ENCODE data around the gene ELOA.

ELOA gene

DNA sequence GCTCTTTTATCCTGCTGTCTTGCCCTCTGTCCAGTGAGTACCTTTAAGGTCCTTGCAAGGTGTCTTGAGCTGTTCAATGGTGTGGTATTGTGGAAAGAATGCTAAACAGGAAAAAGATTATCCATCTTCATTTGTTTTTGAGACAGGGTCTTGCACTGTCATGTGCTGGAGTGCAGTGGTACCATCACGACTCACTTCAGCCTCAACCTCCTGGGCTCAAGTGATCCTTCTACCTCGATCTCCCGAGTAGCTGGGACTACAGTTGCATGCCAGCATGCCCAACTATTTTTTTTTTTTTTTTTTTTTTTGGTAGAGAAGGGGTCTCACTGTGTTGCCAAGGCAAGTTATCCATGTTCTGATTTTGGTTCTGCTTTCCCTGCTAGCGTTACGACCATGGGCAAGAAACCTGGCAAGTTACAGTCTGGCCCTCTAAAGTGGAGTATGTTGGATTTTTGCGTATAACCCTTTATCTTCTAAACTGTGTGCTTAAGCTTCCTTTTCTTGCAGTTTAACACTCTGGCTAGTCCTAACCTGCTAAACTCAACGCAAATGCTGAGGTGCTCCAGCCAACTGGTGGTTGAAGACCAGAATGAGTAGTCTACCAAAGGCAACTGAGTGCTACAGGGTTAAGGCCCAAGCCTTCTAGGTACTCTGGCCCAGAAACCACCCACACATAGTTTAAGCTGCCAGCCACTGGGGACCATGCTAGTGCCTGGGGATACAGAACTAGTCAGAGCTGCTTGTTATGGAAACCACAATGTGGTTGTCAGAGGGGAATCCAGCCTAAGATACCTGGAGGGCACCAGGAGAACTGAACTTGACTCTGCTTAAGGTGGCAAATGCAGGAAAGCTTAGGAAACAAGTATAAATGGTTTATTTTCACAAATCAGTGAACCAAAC lies 43.7 kb upstream of the ELOA start:
- DNase-seq (ENCODE audit: low spot score): no peak
- TF ChIP-seq, protein P1, sequence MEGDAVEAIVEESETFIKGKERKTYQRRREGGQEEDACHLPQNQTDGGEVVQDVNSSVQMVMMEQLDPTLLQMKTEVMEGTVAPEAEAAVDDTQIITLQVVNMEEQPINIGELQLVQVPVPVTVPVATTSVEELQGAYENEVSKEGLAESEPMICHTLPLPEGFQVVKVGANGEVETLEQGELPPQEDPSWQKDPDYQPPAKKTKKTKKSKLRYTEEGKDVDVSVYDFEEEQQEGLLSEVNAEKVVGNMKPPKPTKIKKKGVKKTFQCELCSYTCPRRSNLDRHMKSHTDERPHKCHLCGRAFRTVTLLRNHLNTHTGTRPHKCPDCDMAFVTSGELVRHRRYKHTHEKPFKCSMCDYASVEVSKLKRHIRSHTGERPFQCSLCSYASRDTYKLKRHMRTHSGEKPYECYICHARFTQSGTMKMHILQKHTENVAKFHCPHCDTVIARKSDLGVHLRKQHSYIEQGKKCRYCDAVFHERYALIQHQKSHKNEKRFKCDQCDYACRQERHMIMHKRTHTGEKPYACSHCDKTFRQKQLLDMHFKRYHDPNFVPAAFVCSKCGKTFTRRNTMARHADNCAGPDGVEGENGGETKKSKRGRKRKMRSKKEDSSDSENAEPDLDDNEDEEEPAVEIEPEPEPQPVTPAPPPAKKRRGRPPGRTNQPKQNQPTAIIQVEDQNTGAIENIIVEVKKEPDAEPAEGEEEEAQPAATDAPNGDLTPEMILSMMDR (IDR thresholded peaks at IDR 0.05): no peak
- Histone ChIP-seq H3K27ac (no peak overlapping the region), H3K4me3 (no peak overlapping the region)

DNA sequence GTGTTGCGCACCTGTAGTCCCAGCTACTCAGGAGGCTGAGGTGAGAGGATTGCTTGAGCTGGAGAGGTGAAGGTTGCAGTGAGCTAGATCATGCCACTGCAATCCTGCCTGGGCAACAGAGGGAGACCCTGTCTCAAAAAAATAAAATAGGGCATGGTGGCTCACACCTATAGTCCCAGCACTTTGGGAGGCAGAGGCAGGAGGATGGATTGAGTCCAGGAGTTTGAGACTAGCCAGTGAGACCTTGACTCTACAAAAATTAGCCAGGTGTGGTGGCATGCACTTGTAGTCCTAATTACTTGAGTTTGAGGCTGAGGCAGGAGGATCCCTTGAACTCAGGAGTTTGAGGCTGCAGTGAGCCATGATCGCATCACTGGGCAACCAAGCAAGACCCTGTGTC lies 42.0 kb upstream of the ELOA start:
- H3K27ac ChIP-seq: no peak overlapping the region
- no peak overlapping the region for H3K4me3 ChIP-seq
- TF ChIP-seq, protein P1 (IDR thresholded peaks at IDR 0.05): no peak
- no peak for DNase-seq (ENCODE audit: low spot score)

DNA sequence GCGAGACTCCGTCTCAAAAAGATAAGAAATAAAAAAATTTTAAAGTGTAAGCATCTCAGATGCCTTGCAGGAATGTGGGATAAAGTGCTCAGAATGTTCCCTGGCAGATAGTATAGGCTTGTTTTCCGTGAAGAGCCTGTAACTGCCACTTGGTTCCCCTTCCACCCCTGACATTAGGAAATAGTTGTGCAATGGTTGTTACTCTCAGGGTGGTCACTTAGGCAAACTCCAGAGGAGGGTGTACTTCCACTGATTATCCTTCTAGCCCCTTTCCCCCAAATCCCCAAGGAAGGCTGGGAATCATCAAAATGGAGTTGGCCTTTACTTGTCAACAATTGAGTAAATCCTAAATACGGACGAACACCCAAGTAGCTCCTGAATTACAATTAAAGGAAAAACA lies 41.3 kb upstream of the ELOA start:
- DNase-seq (ENCODE audit: low spot score): no peak
- TF ChIP-seq, protein P1 (IDR thresholded peaks at IDR 0.05): no peak
- Histone ChIP-seq H3K4me3 (no peak overlapping the region), H3K27ac (peak overlapping the region in 1 of 2 donors; percentile 48)

DNA sequence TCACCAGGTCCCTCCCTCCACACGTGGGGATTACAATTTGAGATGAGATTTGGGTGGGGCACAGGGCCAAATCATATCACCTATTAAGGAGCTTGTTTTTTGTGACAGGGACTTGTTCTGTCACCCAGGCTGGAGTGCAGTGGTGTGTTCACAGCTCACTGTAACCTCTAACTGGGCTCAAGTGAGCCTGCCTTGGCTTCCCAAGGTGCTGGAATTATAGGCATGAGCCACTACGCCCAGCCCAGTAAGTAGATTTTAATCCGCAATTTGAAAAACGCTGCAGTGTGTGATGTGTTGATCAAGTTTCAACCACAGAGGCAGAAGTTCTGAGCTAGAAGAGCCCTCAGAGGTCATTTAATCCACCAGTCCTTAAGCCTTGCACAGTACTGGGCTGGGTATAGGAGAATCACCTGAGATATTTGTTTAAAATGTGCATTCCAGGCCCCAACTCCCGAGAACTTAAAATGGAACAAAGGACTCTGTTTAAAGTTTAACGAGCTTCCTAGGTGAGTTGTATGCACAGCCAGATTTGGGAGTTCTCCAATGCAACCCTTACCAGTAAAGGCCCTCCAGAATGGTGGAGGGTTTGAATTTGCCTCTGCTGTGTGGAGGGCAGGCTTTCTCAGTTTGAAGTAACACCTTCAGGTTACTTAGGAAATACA lies 38.3 kb upstream of the ELOA start:
- TF ChIP-seq, protein P1 (IDR thresholded peaks at IDR 0.05): no peak
- H3K4me3 ChIP-seq: no peak overlapping the region
- DNase-seq (ENCODE audit: low spot score): no peak
- no peak overlapping the region for H3K27ac ChIP-seq

DNA sequence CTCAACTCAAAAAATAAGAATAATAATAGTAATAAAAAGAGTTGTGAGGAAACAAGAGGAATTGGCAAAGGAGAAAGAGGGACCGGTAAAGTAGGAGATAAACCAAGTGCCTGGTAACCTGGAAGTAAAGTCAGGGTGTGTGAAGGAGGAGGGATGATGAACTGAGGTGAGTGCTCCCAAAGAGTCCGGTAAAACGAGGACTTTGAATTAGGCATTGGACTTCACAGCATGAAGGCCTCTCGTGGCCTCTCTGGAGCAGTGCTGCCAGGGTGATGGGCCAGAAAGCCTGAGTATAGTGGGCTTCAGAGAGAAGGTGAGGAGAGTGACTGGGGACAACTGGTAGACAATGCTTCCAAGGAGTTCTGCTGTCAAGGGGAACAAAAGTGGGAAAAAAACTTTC lies 34.0 kb upstream of the ELOA start:
- no peak overlapping the region for H3K4me3 ChIP-seq
- DNase-seq (ENCODE audit: low spot score): no peak
- TF ChIP-seq, protein P1 (IDR thresholded peaks at IDR 0.05): no peak
- no peak overlapping the region for H3K27ac ChIP-seq

GRCh38 chr1:23718482-23718881 lies 24.8 kb upstream of the ELOA start:
- DNase-seq (ENCODE audit: low spot score): no peak
- Histone ChIP-seq H3K27ac (no peak overlapping the region), H3K4me3 (no peak overlapping the region)
- TF ChIP-seq, protein P1 (IDR thresholded peaks at IDR 0.05): no peak

Measured in coronary artery (tissue), 2 donors.